Stimulated activated CD4-positive, alpha-beta T cell treated with anti-CD3 and anti-CD28 coated beads, Interleukin-1b, Interleukin-23, amount 100 ng/mL, for 24 hours (primary cell): ENCODE results near the gene ABRAXAS1.
"Not testable (repeated sequence)": the region's sequence is repeated elsewhere in the genome, so short reads cannot be mapped to it uniquely, and the experiment has no call there.

Source experiments
- DNase-seq, 4 experiments: peaks; one replicate each; pipeline ENCODE4 v3.0.0-alpha.2; 2020; ENCODE audit warnings: low read depth in 4 of 4, low spot score in 1 of 4

ABRAXAS1 gene

DNA sequence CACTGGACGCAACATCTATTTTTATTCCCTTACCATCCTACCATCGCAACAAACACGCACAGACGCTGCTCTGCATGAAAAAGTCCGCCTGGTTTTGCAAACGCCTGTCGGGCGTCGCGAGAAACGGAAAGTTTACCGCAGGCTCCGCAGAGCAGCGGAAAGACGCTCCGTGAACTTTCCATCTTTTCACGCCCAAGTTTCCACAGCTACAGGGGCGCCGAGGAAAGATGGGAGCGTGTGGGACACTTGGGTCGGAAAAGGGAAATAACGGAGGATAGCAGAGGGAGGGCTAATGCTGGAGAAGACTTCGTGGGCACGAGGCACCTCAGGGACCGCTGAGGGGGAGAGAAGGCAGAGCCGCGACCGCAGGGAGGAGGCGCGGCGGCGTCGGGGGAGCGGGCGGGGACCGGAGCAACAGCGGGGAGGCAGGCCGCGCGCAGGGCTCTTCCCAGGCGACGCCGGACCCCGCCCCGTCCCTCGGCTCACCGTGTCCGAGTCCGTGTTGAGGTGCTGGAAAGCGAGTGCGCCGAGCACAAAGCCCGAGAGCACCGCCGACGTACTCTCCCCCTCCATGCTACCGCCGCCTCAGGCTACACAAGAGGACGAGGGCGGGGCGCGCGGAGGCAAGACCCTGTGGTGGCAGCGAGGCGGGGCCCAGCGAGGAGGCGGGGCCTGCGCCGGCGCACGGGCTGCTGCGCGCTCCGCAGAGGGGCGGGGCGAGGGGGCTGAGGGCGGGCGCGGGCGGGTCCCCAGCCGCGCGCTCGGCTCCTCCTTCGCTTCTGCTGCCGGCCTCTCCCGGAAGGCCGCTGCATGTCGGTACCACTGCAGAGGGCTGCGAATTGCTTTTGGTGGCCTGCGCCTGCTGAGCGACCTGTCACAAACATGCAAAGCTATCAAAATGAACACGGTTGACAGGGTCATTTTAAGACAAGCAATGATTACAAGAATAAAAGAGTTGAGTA, at the start of gene ABRAXAS1:
Gene ABRAXAS1 (minus strand): TSS at position 601 of the 962 bp plus-strand sequence. CDS start 28 bp downstream, at position 573.
- peak; percentile 86 to 92 (median 90) for DNase-seq

DNA sequence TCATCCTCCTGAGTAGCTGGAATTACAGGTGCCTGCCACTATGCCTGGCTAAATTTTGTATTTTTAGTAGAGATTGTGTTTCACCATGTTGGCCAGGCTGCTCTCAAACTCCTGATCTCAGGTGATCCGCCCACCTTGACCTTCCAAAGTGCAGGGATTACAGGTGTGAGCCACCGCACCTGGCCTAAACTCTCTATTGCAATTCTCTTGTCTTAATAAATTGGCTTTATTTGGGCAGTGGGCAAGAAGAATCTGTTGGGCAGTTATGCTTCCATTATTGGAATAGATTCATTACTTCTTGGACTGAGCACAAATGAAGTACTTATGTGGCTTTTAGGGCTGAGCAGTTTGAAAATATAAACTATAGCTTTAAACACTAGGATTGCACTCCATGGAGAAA, 42.8 kb upstream of the ABRAXAS1 start:
- no peak for DNase-seq

DNA sequence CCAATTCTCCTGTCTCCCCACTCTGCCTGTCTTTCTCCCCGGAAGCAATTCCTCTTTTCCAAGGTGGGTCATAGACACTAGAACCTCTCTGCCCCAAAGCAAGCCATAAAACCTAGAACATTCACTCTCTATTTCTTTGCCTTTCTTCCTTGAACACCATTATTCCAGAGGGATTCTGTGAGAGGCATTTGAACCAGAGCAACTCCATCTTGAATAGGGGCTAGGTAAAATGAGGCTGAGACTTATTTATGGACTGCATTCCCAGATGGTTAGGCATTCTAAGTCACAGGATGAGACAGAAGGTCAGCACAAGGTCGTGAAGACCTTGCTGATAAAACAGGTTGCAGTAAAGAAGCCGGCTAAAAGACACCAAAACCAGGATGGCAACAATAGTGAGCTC, 37.3 kb upstream of the ABRAXAS1 start:
- no peak for DNase-seq

DNA sequence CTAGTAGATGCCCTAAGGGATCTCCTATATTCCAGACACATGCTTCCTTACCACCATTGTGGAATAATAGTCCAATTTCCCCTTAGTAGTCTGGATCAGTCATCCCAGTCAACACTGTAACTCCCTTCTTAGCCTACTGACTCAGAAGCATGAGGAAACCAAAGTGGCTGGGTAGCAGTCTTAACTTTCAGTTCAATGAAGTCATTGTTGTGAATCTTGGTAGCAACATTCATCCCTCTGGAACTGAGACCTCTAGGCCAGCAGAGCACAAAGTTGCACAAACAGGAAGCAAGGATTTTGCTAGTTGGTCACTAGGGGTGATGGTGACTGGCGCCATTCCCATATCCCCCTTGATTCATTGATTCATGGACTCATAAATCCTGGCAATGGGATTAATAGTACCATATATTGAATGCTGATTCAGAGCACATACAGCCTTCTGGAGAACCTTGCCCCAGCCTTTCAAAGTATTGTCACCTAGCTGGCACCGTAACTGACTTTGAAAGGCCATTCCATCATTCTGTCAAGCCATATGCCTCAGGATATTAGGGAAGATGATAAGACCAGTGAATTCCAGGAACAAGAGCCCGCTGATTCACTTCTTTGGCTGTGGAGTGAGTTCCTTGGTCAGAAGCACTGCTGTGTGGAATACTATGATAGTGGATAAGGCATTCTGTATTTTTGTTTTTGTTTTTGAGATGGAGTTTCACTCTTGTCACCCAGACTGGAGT, 31.3 kb upstream of the ABRAXAS1 start:
- DNase-seq: no peak

DNA sequence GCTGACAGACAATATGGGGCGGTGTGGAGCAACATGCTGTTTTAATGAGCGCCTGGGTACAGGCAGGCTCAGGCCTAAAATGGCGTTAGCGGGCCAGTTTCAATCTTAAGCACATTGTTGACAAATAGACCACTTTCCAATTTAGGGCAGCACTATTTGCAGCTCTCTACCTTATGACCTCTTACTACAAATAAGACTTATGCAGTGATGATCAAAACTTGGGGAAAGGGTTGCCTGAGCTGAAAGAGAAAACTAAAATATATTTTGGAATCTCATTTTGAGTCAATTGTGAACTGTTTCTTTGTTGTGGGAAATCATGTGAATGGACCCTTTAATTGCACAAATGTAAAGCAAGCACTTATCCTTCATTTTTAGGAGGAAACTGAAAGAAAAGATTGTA, 25.5 kb upstream of the ABRAXAS1 start:
- no peak for DNase-seq

DNA sequence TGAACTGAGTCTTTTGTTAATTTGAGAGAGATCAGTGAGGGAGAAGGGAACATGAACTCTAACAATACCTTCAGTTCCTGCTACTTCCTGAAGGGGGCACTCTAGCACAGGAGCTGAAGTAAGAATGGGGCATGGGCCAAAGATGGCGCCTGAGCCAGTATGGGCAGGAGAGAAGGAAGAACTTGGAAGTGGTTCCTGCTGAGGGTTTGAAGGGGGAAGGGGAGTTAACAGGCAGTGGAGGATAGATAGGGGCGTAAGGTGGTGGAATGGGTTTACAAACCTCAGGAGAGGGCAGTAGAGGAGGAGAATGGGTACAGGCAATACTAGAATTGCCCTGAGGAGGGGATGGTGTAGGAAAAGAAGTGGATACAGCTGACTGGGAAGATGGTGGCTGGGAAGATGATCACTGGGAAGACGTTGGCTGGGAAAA, 24.3 kb upstream of the ABRAXAS1 start:
- peak; percentile 21 to 52 (median 44) for DNase-seq

DNA sequence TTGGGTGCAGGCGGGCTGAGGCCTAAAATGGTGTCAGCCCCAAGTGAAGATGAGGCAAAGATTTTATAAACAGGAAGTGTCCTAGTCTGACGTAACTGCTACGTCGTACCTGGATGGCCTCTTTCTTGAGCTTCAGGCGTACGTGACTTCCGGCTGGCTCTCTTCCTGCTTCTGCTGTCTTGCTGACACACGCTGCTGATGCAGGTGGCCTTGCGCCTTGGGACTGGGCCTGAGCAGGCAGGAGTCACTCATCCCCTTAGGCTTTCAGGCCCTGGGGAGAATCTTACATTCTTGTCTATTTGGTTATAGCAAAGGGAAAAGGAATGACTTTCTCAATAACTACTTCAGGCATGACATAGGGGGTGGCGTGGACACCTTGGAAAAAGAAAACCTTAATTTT, 20.1 kb upstream of the ABRAXAS1 start:
- no peak for DNase-seq

DNA sequence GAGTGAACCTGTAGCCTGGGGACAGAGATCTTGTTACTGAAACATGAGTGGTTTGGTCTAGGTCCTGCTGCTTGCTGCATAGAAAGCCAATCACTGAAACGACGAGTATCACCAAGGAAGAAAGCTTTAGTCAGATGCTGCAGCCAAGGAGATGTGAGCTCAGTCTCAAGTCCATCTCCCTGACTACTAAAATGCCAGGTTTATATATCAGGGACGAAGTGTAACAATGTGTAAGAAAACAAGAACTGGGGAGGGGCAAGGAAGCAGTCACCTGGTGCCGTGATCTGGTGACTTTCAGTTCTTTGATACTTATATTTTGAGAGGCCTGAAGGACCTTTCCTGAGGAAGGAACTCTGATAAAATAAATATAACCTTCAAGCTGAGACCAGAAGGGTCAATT, 19.6 kb upstream of the ABRAXAS1 start:
- DNase-seq: no peak

DNA sequence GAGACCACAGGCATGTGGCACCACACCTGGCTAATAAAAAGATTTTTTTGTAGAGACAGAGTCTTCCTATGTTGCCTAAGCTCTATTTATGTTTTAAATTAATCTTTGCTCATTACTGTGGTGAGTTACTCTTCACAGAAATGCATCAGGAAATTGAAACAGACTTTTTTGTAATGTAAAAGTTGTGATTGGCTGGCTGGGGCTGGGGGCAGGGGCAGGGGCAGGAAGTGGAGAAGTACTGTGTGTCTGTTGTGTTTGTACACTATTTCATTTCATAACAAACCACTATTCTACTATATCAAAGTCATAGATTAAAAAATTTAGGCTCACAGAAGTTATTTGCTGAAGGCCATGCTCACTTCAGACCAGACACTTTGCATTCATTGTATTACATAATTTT, 19.1 kb upstream of the ABRAXAS1 start:
- DNase-seq: no peak

DNA sequence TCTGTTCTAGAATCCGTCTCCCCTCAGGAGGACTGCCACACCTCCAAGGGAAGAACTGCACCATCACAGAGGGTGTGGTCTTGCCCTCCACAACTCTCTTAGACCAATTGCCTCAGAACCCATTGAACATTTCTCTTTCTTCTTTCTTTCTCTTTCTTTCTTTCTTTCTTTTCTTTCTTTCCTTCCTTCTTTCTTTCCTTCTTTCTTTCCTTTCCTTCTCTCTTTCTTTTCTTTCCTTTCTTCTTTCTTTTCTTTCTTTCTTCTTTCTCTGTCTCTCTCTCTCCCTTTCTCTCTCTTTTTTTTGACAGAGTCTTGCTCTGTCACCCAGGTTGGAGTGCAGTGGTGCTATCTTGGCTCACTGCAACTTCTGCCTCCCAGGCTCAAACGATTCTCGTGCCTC, 16.8 kb upstream of the ABRAXAS1 start:
- not testable (repeated sequence) for DNase-seq

DNA sequence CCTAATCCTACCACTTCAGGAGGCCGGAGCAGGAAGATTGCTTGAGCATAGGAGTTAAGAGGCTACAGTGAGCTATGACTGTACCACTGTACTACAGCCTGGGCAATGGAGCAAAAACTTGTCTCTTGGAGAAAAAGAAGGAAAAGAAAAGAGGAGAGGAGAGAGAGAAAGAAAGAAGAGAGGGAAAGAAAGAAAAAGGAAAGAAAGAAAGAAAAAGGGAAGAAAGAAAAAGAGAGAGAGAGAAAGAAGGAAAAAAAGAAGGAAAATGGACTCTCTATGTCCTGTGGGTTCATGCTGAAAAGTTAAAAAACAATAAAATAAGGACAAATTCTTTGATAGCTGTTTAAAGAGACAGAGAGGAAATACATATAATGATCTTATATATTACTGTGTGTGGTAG, 13.3 kb upstream of the ABRAXAS1 start:
- no peak for DNase-seq

DNA sequence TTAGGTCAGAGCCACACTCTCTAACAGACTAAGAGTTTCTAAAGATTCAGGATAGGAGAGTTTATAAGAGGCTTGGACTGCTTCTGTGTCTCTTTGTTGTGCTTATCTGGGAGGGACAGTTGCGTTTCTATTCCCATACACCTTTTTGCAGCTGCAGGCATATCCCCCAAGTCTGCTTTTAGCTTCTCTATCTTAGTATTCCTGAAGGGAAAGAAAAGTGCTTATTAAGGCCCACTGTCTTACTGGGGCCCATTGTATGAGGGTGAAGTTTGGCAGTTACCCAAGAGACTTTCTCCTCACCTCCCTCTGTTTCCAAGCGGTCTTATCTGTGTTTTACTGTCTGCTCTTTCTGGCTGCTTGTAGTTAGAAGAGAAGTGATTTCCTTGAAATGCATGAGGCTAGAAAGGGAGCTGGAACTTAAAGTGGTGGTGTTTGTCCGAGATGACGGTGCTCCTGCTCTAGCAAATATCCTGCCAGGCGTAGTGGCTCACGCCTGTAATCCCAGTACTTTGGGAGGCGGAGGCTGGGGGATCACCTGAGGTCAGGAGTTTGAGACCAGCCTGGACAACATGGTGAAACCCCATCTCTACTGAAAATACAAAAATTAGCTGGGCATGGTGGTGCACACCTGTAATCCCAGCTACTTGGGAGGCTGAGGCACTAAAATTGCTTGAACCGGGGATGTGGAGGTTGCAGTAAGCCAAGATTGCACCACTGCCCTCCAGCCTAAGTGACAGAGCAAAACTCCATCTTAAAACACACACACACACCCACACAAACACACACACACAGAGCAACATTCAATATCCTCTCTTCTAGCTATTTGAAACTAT, 11.4 kb upstream of the ABRAXAS1 start:
- not testable (repeated sequence) for DNase-seq

DNA sequence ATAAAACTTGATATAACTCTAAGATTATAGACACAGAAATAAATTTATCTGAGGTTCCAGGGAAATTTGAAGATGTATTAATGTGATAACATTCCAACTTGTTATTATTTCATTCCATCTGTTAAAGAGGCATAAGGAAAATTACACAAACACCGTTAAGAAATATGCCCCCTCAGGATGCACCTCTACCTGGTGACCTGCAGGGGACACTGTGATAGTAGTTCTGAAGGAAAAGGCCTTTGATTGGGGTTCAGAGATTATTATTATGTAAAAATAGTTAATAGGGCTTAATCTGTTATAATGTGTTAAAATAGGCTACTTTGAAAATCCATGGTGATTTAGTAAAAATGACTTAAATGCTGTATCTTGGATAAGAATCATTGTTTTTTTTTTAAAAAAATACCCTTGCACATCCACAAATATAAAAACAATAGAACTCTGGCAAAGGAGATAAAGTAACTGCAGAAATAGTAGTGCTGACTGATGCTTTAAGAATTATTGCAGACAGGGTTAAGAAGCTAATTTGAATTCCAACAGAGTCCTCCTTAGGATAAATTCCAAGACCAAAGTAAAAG, 6.1 kb upstream of the ABRAXAS1 start:
- no peak for DNase-seq

DNA sequence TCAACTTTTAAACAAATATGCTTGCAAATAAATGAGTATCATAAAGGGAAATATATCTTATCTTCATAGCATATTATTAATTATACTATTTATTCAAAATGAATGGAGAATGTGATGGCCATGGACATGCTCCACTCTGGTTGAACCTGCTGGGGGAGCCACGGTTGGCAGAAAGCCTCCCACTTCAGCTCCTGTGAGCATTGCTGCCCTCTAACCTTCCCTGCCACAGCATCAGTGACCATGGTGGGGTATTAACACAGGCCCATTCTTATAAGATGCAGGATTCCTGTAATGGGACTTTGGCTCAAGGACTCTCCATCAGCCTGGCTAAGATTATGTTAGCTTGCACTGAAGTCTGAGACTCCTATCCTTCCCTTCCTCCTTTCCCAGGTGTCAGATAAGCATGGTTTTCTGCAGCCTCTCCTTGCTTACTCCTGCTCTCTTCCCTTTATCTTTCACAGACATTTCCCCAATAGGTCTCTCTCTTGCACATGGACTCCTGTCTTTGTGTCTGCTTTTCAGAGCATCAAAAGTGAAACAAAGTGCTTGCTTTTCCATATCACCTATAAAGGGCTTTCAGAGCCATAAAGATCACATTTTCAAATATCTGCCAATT, 4.9 kb upstream of the ABRAXAS1 start:
- DNase-seq: no peak

DNA sequence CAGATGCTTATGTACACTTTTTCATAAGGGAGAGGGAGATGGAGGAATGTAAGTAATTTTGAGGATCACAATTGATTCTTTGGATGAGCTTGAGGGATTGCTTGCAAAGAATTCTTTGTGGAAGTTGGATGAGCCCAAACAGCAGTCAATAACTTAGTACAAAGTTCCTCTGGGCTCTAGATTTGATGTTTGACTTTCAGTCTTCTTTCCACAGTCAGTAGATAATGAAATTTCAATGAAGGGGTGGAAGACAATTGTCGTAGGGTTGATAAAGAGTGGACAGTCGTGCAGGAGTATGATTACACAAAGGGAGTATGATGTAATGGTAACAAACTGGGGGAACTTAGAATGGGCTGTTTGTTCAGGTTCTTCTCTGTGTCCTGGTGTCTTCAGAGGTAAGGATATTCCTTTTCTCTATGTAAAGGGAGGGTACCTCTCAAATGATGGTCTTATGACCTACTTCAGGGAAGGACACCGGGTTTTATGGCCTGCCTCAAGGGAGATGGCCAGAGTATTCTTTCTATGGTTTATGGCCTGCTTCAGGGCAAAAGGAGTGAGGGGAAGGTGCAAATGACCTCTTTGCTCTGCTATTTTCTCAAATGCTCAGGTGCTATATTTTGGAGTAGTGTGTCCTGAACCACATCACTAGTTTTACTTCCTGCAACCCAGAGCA, 1.7 kb upstream of the ABRAXAS1 start:
- no peak for DNase-seq

DNA sequence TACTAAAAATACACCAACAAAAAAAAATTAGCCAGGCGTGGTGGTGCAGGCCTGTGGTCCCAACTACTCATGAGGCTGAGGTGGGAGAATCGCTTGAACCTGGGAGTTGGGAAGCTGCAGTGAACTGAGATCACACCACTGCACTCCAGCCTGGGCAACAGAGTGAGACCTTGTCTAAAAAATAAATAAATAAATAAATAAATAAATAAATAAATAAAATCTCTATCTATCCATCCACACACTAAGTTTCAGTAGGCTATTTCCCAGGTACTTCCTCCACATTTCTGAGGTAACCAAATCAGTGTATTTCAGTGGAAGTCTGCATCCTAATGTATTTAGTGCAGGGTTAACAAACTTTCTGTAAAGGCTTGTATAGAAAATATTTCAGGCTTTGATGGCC, 10.9 kb downstream of the ABRAXAS1 start:
- DNase-seq: no peak

DNA sequence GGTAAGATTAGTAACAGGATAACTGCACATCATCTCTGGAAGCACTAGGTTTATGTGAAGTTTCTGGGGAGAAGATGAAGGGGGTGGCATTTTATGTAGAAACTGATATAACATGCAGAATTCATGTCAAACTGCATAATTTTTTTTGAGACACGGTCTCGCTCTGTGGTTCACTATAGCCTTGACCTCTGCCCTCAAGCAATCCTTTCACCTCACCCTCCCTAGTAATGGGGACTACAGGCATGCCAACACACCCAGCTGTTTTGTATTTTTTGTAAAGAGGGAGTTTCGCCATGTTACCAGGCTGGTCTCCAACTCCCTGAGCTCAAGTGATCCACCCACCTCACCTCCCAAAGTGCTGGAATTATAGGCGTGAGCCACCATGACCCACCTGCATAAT, 11.5 kb downstream of the ABRAXAS1 start:
- DNase-seq: no peak

DNA sequence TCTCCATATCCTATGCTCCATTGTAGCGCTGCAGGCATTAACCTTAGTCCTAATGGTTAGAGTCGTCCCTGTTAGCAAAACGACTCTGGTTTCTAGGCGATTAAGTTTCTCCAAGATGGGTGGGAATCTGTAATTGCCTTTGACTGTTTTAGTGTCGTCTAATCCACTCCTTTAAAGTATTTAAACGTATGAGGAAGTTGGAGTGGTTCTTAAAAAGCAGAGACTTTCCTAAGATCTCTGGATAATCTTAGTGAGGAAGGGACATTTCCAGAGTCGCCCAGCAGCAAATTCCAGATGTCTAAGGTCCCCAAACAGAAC, 28.8 kb downstream of the ABRAXAS1 start:
- no peak for DNase-seq

DNA sequence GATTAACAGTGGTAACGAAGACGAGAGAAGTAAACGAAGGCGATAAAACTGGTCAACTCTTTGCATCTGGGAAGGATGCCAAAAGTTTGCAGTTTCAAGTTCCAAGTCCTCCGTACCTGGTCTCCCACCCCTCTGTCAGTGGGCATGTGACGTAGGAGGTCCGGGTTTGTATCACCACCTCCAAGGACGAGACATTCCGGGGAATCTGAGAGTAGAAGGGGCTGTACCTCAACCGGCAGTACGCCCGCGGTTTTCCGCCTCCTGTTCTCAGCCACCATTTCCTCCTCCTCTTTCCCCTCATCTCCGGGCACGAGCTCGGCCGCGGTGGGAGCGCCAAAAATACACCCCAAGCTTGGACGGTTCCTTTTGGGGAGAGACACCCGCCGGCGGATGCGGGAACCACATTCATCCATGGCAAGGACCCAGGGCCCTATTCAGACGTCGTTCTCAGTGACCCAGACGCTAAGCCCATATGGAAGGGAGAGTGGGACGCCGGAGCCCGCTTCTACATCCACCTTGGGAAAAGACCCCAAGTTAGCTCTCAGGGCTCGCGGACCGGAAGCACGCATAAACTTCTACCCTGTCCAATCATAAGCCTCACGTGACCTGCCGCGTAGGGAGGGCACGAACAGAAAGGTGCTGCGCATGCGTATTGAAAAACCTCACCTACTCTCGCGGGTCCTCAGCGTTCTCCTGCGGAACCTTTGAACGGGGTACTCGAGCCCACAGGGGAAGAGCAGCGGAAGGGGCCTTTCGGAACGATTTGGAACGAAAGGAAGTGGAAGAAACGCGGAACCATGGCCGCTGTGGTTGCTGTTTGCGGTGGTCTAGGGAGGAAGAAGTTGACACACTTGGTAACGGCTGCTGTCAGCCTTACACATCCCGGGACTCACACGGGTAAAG, 29.4 kb downstream of the ABRAXAS1 start, which contains the start of the genes HELQ and MRPS18C:
Gene HELQ (minus strand): TSS at position 543 of the 903 bp plus-strand sequence. CDS start 130 bp downstream, at position 413.
Gene MRPS18C (plus strand): TSS at position 778 of the 903 bp plus-strand sequence. CDS start 20 bp downstream, at position 798.
- DNase-seq: peak; percentile 82 to 89 (median 86)
